NB4 (cell line): Measurements from ENCODE around the gene BUB1.

Source experiments
- CTCF ChIP-seq: IDR thresholded peaks from one replicate; pipeline ENCODE4 v1.5.1; 2012; ENCODE audit warnings: low read depth, low read length
- MYC ChIP-seq: IDR thresholded peaks from 2 replicates; pipeline ENCODE4 v1.6.1; 2011; ENCODE audit warnings: low read depth, low read length
- POLR2A ChIP-seq: IDR thresholded peaks from 2 replicates; pipeline ENCODE4 v1.6.1; 2011; ENCODE audit warnings: mild to moderate bottlenecking; ENCODE audit not compliant: insufficient read length; ENCODE audit errors: extremely low read depth
- TF ChIP-seq, protein P1 (sequence below): IDR thresholded peaks from 2 replicates; pipeline ENCODE4 v1.6.1; 2011; ENCODE audit warnings: low read depth, low read length

DNA sequence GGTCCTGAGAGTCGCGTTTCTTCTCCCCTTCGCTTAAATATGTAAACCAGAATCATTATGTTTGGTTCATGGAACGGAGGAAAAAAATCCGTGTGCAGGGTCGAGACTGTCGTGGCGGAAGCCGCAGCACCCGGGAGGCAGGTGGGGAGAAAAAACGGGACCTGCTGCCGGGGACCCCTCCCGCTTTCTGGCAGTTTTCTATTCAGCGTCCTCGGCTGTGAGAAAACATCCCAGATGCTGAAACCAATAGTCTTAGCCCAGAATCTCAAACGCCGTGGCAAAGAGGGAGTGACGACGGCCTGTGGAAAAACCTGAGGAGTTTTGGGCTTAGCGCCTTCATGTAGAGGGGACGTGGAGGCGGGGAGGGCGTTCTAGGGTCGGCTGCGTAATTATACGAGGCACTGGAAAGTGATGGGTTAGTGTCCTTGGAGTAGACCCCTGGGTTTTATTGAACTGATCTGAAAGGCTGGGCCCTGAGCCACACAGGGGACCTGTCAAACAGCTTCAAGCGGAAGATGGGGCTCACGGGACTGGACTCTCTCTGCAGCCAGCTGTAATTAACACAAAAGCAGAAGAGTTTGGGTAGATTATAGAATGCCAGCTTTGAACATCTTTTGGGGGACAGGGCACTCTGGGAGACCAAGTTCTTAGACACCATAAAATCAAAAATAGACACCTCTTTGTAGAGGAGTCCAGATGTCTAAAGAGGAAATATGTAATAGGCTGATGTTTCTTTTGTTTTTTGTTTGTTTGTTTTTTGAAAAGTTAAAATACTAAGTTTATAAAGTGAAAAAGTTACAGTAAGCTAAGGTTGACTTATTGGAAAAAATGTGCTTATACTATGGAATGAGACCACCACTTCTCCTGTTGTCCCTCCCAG lies 834 bp upstream of the BUB1 start:
- TF ChIP-seq POLR2A (no peak), CTCF (no peak), MYC (no peak)
- TF ChIP-seq, protein P1, sequence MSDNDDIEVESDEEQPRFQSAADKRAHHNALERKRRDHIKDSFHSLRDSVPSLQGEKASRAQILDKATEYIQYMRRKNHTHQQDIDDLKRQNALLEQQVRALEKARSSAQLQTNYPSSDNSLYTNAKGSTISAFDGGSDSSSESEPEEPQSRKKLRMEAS = no peak
